ENCODE results near the gene CACNA1C.

- TF ChIP-seq CTCF (IDR thresholded peaks at IDR 0.05): no peak
- no peak for TF ChIP-seq POLR2AphosphoS5 (IDR thresholded peaks at IDR 0.05)
Measured at GRCh38 chr12:2393016-2393415, 340.2 kb downstream of the CACNA1C start.
